Measurements from ENCODE around the gene PAN3. TPM values are rescaled to one million over a fixed set of nuclear protein-coding genes. Genes with fewer than 3 reads are reported as not detected.

The PAN3 gene
- total and polyA plus RNA-seq, 2 of the 8 experiments (the other 6 are each of a cell fraction or from before 2014, with no cell fraction given): 12.7 to 39.3 TPM

DNA sequence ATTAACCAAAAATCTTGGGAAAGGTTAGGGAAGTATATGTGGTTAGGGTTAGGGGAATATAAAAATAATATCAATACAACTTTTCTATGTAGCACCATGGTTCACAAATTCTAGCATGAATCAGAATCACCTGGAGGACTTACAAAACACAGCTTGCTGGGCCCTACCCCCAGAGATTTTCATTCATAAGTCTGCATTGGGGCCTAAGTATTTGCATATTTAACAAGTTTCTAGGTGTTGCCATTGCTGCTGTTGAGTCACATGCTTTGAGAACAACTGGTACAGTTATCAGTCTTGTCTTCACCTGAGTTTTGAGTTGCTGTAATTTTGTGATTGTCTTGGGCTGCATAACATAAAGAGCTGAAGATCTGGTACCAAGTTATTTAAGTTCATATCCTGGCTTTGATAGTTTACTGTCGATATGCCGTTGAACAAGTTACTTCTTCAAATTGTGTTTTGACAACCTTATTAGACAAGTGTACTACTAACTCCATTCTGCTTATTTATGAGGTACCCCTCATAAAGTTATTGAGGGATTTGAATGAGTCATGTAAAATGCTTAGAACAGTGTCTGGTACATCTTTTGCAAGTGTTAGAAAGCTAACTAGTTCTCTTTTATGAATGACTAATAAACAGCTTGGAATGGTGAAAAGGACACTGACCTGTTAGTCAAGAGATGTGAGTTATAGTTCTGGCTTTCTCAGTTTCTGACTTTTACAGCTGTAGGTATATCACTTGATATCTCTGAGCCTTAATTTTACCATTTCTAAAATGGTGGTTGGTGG is 132.9 kb downstream of the PAN3 start:
- H3K27ac ChIP-seq (ENCODE audit: low read depth, low read length): no peak overlapping the region

More for the DNA sequence above, 132.9 kb downstream of the PAN3 start:
- H3K9me3 ChIP-seq (ENCODE audit: insufficient read depth in 2 of 2, low read depth in 1 of 2, low read length in 1 of 2): no peaks in the 10 kb centered on the region
- H3K27me3 ChIP-seq (replicated peaks in 1 of 4; ENCODE audit: control insufficient read depth in 3 of 4, extremely low read depth in 1 of 4, insufficient read depth in 3 of 4, low read length in 3 of 4): peaks cover 0 to 1% (median 0%) of the 10 kb centered on the region in 4 experiments; a peak in 1 of 7 replicates
- H2BK12ac ChIP-seq (ENCODE audit: low read depth, low read length): no peak overlapping the region
- no peak for DNase-seq (ENCODE audit: low read depth in 1 of 2, low spot score in 2 of 2)
- no peak overlapping the region for H2BK15ac ChIP-seq (ENCODE audit: low read length)
- H4K20me1 ChIP-seq (replicated peaks in 1 of 2; ENCODE audit: control insufficient read depth in 1 of 2, insufficient read depth in 2 of 2, low read length in 2 of 2): no peaks in the 10 kb centered on the region
- WGBS, 2 experiments (ENCODE audit: extremely low coverage in 1 of 2, insufficient coverage in 1 of 2, insufficient read length in 1 of 2, insufficient replicate concordance in 2 of 2, low coverage in 1 of 2, low lambda C conversion rate in 2 of 2, missing lambda C conversion rate in 1 of 2): 86% methylated on average over 2 of the region's 2 CpGs; no CpG with 5 or more reads in 1 of the 2 experiments
- TF ChIP-seq TCF12 (IDR thresholded peaks at IDR 0.05; ENCODE audit: low read depth, low read length): no peak
- TF ChIP-seq SP1 (IDR thresholded peaks at IDR 0.05; ENCODE audit: low read depth, low read length): no peak
- TF ChIP-seq, protein P1, sequence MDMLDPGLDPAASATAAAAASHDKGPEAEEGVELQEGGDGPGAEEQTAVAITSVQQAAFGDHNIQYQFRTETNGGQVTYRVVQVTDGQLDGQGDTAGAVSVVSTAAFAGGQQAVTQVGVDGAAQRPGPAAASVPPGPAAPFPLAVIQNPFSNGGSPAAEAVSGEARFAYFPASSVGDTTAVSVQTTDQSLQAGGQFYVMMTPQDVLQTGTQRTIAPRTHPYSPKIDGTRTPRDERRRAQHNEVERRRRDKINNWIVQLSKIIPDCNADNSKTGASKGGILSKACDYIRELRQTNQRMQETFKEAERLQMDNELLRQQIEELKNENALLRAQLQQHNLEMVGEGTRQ (IDR thresholded peaks at IDR 0.05; ENCODE audit: low read length): no peak
- H3K4me3 ChIP-seq (ENCODE audit: extremely low read depth in 1 of 4, insufficient read depth in 2 of 4, low read depth in 3 of 4, low read length in 4 of 4): no peak overlapping the region
- no peaks in the 10 kb centered on the region for H3K79me1 ChIP-seq (ENCODE audit: low read depth, low read length)
- H3K56ac ChIP-seq (replicated peaks; ENCODE audit: insufficient read length, low read depth, low read length): no peak overlapping the region
- no peak overlapping the region for H2AK5ac ChIP-seq (ENCODE audit: low read depth, low read length)
- no peak overlapping the region for H3K23ac ChIP-seq (ENCODE audit: insufficient read length)
- H3K4ac ChIP-seq (replicated peaks; ENCODE audit: insufficient read length, low read depth, low read length): no peak overlapping the region
- no peak overlapping the region for H4K5ac ChIP-seq (ENCODE audit: insufficient read length, low read depth, low read length)
- no peak overlapping the region for H2BK5ac ChIP-seq (ENCODE audit: low read depth, low read length)
- peak; percentile 68 for FAIRE-seq
- no peak overlapping the region for H4K8ac ChIP-seq (ENCODE audit: extremely low read depth, insufficient read depth, low read length)
- ChIA-PET CTCF (ENCODE audit: partially characterized antibody) (no interaction called here), POLR2A (ENCODE audit: partially characterized antibody) (interaction anchor here (0.7 kb wide), 1 partner anchor 114 kb away, joined by 3 read pairs; no protein-coding TSS in a partner anchor)
- H2BK20ac ChIP-seq (ENCODE audit: low read length): no peak overlapping the region
- no peak overlapping the region for H4K91ac ChIP-seq (replicated peaks; ENCODE audit: insufficient read length, low read length)
- no peak overlapping the region for H3K9ac ChIP-seq (replicated peaks in 1 of 4; ENCODE audit: extremely low read depth in 1 of 4, low read depth in 3 of 4, low read length in 3 of 4)
- no peak overlapping the region for H2AFZ ChIP-seq (ENCODE audit: low read length)
- no peaks in the 10 kb centered on the region for H3K23me2 ChIP-seq (ENCODE audit: low read depth, low read length)
- H3K4me2 ChIP-seq (ENCODE audit: insufficient read depth in 1 of 2, low read depth in 2 of 2, low read length in 2 of 2): no peak overlapping the region
- H2BK120ac ChIP-seq (replicated peaks; ENCODE audit: low read depth, low read length): no peak overlapping the region
- H3K14ac ChIP-seq (ENCODE audit: insufficient read length): no peak overlapping the region
- peaks cover 5 to 31% (median 11%) of the 10 kb centered on the region in 4 experiments; a peak in 7 of 8 replicates for H3K36me3 ChIP-seq (ENCODE audit: control insufficient read depth in 2 of 4, insufficient read depth in 4 of 4, low read length in 3 of 4)
- no peaks in the 10 kb centered on the region for H3K4me1 ChIP-seq (replicated peaks in 1 of 4; ENCODE audit: control insufficient read depth in 3 of 4, insufficient read depth in 4 of 4, low read length in 3 of 4)
- no peaks in the 10 kb centered on the region for H3K79me2 ChIP-seq (ENCODE audit: control insufficient read depth in 1 of 2, insufficient read depth in 2 of 2, low read length in 2 of 2)
- no peak overlapping the region for H3K18ac ChIP-seq (ENCODE audit: extremely low read depth, low read length)
